ENCODE measurements around the gene THBS4.

The THBS4 gene

GRCh38 chr5:80033513-80033912 is 1.6 kb upstream of the THBS4 start:
- H3K27me3 Mint-ChIP-seq = peaks cover 56% of the 10 kb centered on the region
- H3K36me3 Mint-ChIP-seq = no peaks in the 10 kb centered on the region
- CTCF ChIA-PET = interaction anchor here (1.8 kb wide), 1 partner anchor 50 kb away, joined by 4 read pairs; no protein-coding TSS in a partner anchor
- H3K9me3 Mint-ChIP-seq = no peaks in the 10 kb centered on the region
- no peak overlapping the region for H3K27ac Mint-ChIP-seq
- DNase-seq = peak; percentile 54
- no peak overlapping the region for H3K4me3 Mint-ChIP-seq
- H3K4me1 Mint-ChIP-seq = peaks cover 26% of the 10 kb centered on the region

DNA sequence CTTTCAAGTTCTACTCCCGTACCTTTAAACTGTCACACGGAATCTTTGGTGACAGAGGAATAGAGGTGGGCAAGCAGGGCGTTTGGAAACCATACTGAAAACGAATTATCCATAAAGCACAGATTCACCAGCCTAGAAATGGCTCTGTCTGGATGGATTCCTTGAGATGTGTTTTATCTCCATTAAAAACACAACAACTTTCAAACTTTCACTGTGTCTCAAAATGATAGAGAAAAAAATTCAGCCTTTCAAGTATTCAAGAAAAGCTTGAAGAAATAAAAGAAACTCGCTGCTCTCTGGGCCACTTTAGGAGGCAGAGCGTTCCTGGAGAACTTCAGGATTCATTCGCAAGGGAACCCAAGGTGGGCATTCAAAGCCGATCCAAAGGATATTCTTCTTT is 589 bp upstream of the THBS4 start:
- Mint-ChIP-seq H3K27ac (no peak overlapping the region), H3K4me3 (peak overlapping the region; percentile 55), H3K9me3 (no peaks in the 10 kb centered on the region), H3K4me1 (peaks cover 26% of the 10 kb centered on the region), H3K27me3 (peaks cover 58% of the 10 kb centered on the region), H3K36me3 (no peaks in the 10 kb centered on the region)
- CTCF ChIA-PET = interaction anchor here (1.8 kb wide), 1 partner anchor 49 kb away, joined by 4 read pairs; no protein-coding TSS in a partner anchor
- no peak for DNase-seq

- Mint-ChIP-seq H3K27ac (no peak overlapping the region), H3K4me3 (peak overlapping the region; percentile 52), H3K27me3 (peaks cover 68% of the 10 kb centered on the region), H3K9me3 (no peaks in the 10 kb centered on the region), H3K4me1 (peaks cover 25% of the 10 kb centered on the region), H3K36me3 (no peaks in the 10 kb centered on the region)
- CTCF ChIA-PET = no interaction called here
- no peak for DNase-seq
These were observed 691 bp downstream of the THBS4 start for GRCh38 chr5:80035839-80036238.

- H3K36me3 Mint-ChIP-seq = no peaks in the 10 kb centered on the region
- H3K4me3 Mint-ChIP-seq = no peak overlapping the region
- no peak for DNase-seq
- peaks cover 66% of the 10 kb centered on the region for H3K27me3 Mint-ChIP-seq
- H3K27ac Mint-ChIP-seq = no peak overlapping the region
- no peaks in the 10 kb centered on the region for H3K9me3 Mint-ChIP-seq
- CTCF ChIA-PET = interaction anchor here (1.3 kb wide), 1 partner anchor 53 kb away, joined by 3 read pairs; no protein-coding TSS in a partner anchor
- H3K4me1 Mint-ChIP-seq = peaks cover 20% of the 10 kb centered on the region
These were observed 1.5 kb downstream of the THBS4 start for GRCh38 chr5:80036615-80037014.

DNA sequence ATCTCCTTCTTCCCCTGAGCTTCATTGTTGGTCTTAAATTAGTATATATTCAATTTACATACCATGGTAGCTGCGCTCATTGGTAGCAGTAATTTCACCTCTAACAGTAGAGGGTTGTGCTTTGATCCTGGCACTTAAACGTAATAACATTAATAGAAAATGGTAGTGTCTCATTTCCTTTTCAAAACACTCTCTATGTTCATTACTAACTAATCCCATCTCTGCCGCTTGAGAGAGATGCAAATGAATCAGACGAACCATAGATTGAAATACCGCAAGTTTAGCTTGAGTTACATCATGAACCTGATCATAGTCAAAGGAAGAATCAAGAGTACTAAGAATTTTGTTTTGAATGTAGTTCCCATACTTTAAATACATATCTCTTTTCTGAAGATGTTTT is 2.2 kb downstream of the THBS4 start:
- peaks cover 20% of the 10 kb centered on the region for H3K4me1 Mint-ChIP-seq
- no peak overlapping the region for H3K27ac Mint-ChIP-seq
- DNase-seq = no peak
- CTCF ChIA-PET = interaction anchor here (1.3 kb wide), 1 partner anchor 53 kb away, joined by 3 read pairs; no protein-coding TSS in a partner anchor
- no peaks in the 10 kb centered on the region for H3K36me3 Mint-ChIP-seq
- H3K4me3 Mint-ChIP-seq = no peak overlapping the region
- no peaks in the 10 kb centered on the region for H3K9me3 Mint-ChIP-seq
- H3K27me3 Mint-ChIP-seq = peaks cover 67% of the 10 kb centered on the region

- no peak for DNase-seq
- H3K9me3 Mint-ChIP-seq = no peaks in the 10 kb centered on the region
- CTCF ChIA-PET = no interaction called here
- no peaks in the 10 kb centered on the region for H3K36me3 Mint-ChIP-seq
- H3K27me3 Mint-ChIP-seq = peaks cover 60% of the 10 kb centered on the region
- H3K4me3 Mint-ChIP-seq = no peak overlapping the region
- no peak overlapping the region for H3K27ac Mint-ChIP-seq
- peaks cover 8% of the 10 kb centered on the region for H3K4me1 Mint-ChIP-seq
These were observed 4.5 kb downstream of the THBS4 start for GRCh38 chr5:80039650-80040049.

- CTCF ChIA-PET = no interaction called here
- H3K4me1 Mint-ChIP-seq = no peaks in the 10 kb centered on the region
- no peak overlapping the region for H3K4me3 Mint-ChIP-seq
- H3K27me3 Mint-ChIP-seq = peaks cover 42% of the 10 kb centered on the region
- no peaks in the 10 kb centered on the region for H3K36me3 Mint-ChIP-seq
- DNase-seq = no peak
- no peaks in the 10 kb centered on the region for H3K9me3 Mint-ChIP-seq
- no peak overlapping the region for H3K27ac Mint-ChIP-seq
These were observed 6.4 kb downstream of the THBS4 start for GRCh38 chr5:80041527-80041926.

GRCh38 chr5:80042330-80042729 is 7.2 kb downstream of the THBS4 start:
- CTCF ChIA-PET = no interaction called here
- H3K27ac Mint-ChIP-seq = no peak overlapping the region
- H3K4me1 Mint-ChIP-seq = no peaks in the 10 kb centered on the region
- H3K36me3 Mint-ChIP-seq = no peaks in the 10 kb centered on the region
- no peaks in the 10 kb centered on the region for H3K9me3 Mint-ChIP-seq
- no peak for DNase-seq
- peaks cover 37% of the 10 kb centered on the region for H3K27me3 Mint-ChIP-seq
- H3K4me3 Mint-ChIP-seq = no peak overlapping the region

GRCh38 chr5:80043187-80043586 is 8.0 kb downstream of the THBS4 start:
- no peak for DNase-seq
- CTCF ChIA-PET = no interaction called here
- Mint-ChIP-seq H3K4me1 (no peaks in the 10 kb centered on the region), H3K4me3 (no peak overlapping the region), H3K27me3 (peaks cover 34% of the 10 kb centered on the region), H3K36me3 (no peaks in the 10 kb centered on the region), H3K9me3 (no peaks in the 10 kb centered on the region), H3K27ac (no peak overlapping the region)

DNA sequence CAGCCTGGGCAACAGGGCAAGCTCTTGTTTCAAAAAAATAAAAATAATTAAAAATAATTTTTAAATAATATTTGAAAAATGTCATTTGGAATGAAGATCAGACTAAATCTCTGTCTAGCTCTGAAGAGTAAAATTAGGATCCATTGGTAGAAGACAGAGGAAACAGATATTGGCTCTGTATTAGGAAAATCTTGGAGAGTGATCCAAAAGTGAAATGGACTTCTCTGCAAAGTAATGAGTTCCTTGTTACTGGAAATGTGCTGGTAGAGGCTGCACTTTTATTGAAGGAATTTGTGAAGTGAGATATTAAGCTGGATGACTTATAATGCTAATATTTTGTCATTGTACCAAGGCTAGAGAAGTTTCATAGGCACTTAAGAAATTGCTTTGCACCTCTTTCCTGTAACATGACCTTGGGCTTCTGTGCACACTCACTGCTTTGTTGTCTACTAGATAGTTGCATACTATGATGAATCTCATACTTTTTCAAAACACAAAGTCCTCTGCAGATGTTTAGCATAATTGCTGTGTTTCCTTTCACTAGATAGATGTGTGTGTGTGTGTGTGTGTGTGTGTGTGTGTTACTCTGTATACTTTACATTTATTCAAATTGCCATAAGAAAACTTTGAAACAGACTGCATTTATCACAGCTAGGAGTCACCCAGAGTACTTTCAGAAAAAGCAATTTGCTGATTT is 13.1 kb downstream of the THBS4 start:
- CTCF ChIA-PET = interaction anchor here (0.9 kb wide), 1 partner anchor 124 kb away, joined by 3 read pairs; no protein-coding TSS in a partner anchor
- H3K9me3 Mint-ChIP-seq = no peaks in the 10 kb centered on the region
- H3K4me1 Mint-ChIP-seq = no peaks in the 10 kb centered on the region
- no peak overlapping the region for H3K27ac Mint-ChIP-seq
- H3K27me3 Mint-ChIP-seq = peaks cover 16% of the 10 kb centered on the region
- no peak for DNase-seq
- H3K4me3 Mint-ChIP-seq = no peak overlapping the region
- no peaks in the 10 kb centered on the region for H3K36me3 Mint-ChIP-seq

DNA sequence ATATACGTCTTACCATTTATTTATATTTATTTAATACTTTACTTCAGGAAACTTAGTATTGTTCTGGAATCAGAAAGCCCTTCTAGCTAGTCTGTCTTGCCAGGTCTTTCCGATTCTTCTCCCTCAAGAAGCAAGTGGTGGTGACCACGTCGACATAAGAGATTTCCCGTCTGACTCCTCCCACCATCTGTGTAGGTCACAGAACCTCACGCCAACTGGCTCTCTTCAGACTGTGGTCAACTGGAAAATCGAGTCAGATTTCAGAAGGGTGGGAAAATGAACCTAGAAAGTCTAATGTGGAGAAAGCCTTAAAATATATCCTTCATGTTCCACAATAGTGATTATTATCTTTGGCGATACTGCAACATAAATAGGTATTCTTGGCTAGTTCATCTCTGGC is 17.3 kb downstream of the THBS4 start:
- CTCF ChIA-PET = no interaction called here
- DNase-seq = no peak
- peaks cover 10% of the 10 kb centered on the region for H3K27me3 Mint-ChIP-seq

GRCh38 chr5:80054682-80055081 is 19.5 kb downstream of the THBS4 start:
- no peak for DNase-seq
- H3K4me3 Mint-ChIP-seq = no peak overlapping the region
- H3K4me1 Mint-ChIP-seq = no peaks in the 10 kb centered on the region
- H3K27me3 Mint-ChIP-seq = peaks cover 8% of the 10 kb centered on the region
- H3K9me3 Mint-ChIP-seq = no peaks in the 10 kb centered on the region
- H3K27ac Mint-ChIP-seq = no peak overlapping the region
- CTCF ChIA-PET = interaction anchor here (0.6 kb wide), 1 partner anchor 31 kb away, joined by 4 read pairs; no protein-coding TSS in a partner anchor
- no peaks in the 10 kb centered on the region for H3K36me3 Mint-ChIP-seq

More for the DNA sequence above, 17.3 kb downstream of the THBS4 start:
- no peak overlapping the region for H3K27ac Mint-ChIP-seq
- H3K36me3 Mint-ChIP-seq = no peaks in the 10 kb centered on the region
- no peak overlapping the region for H3K4me3 Mint-ChIP-seq
- H3K9me3 Mint-ChIP-seq = no peaks in the 10 kb centered on the region
- H3K4me1 Mint-ChIP-seq = no peaks in the 10 kb centered on the region

GRCh38 chr5:80055491-80056170 is 20.5 kb downstream of the THBS4 start:
- Mint-ChIP-seq H3K4me3 (no peak overlapping the region), H3K27ac (no peak overlapping the region), H3K9me3 (no peaks in the 10 kb centered on the region), H3K27me3 (peaks cover 3% of the 10 kb centered on the region), H3K4me1 (peaks cover 4% of the 10 kb centered on the region), H3K36me3 (no peaks in the 10 kb centered on the region)
- no peak for DNase-seq
- CTCF ChIA-PET = no interaction called here

GRCh38 chr5:80057099-80057498 is 22.0 kb downstream of the THBS4 start:
- Mint-ChIP-seq H3K4me3 (no peak overlapping the region), H3K27me3 (peaks cover 3% of the 10 kb centered on the region), H3K9me3 (no peaks in the 10 kb centered on the region), H3K27ac (no peak overlapping the region), H3K36me3 (no peaks in the 10 kb centered on the region), H3K4me1 (peaks cover 7% of the 10 kb centered on the region)
- CTCF ChIA-PET = no interaction called here
- DNase-seq = no peak

DNA sequence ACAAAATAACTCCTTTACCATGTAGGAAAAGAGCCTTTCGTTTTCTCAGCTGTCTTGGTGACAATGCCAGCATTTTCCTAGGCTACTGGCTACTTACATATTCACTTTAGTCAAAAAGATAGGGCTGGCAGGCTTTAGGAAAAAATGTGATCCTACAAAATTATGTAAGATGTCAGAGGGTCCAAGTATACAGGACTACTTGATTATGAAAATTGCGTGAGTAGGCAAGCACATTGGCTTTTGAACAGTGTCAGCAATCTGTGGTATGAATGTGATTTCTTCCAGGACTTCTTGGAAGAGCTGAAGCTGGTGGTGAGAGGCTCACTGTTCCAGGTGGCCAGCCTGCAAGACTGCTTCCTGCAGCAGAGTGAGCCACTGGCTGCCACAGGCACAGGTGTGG is 22.8 kb downstream of the THBS4 start:
- Mint-ChIP-seq H3K27ac (no peak overlapping the region), H3K27me3 (no peaks in the 10 kb centered on the region), H3K4me3 (no peak overlapping the region), H3K4me1 (peaks cover 7% of the 10 kb centered on the region), H3K36me3 (no peaks in the 10 kb centered on the region), H3K9me3 (no peaks in the 10 kb centered on the region)
- no peak for DNase-seq
- CTCF ChIA-PET = no interaction called here
